GM19023 (cell line): ENCODE data around the gene LRRC61.
A peak's percentile ranks its signal among the peaks of the same experiment; 100 is the strongest.

Experiments used
- ATAC-seq: cut with Tn5 transposase; IDR thresholded peaks from one replicate; pipeline ENCODE4 v1.9.1; 2021; ENCODE audit warnings: mild to moderate bottlenecking, moderate library complexity; ENCODE audit not compliant: unreplicated experiment

Gene LRRC61

GRCh38 chr7:150346922-150347321 lies 23.8 kb downstream of the LRRC61 start:
- no peak for ATAC-seq

GRCh38 chr7:150351587-150352194 lies 28.5 kb downstream of the LRRC61 start:
- no peak for ATAC-seq

GRCh38 chr7:150355666-150356059 lies 32.5 kb downstream of the LRRC61 start:
- no peak for ATAC-seq

GRCh38 chr7:150356265-150356897 lies 33.2 kb downstream of the LRRC61 start:
- no peak for ATAC-seq

- ATAC-seq = peak; percentile 64
Measured at GRCh38 chr7:150357270-150357669, 34.1 kb downstream of the LRRC61 start.

- ATAC-seq = peak; percentile 40
Measured at GRCh38 chr7:150357771-150358427, 34.7 kb downstream of the LRRC61 start.

GRCh38 chr7:150358433-150358832 lies 35.3 kb downstream of the LRRC61 start:
- no peak for ATAC-seq

- no peak for ATAC-seq
Measured at GRCh38 chr7:150358988-150359621, 36.0 kb downstream of the LRRC61 start.

- no peak for ATAC-seq
Measured at GRCh38 chr7:150359622-150360362, 36.6 kb downstream of the LRRC61 start.

GRCh38 chr7:150360363-150361058 lies 37.4 kb downstream of the LRRC61 start:
- ATAC-seq = no peak

GRCh38 chr7:150361402-150361801 lies 38.2 kb downstream of the LRRC61 start:
- ATAC-seq = no peak

GRCh38 chr7:150361807-150362621 lies 38.9 kb downstream of the LRRC61 start:
- ATAC-seq = no peak

GRCh38 chr7:150363370-150363769 lies 40.2 kb downstream of the LRRC61 start:
- no peak for ATAC-seq

GRCh38 chr7:150363872-150364271 lies 40.7 kb downstream of the LRRC61 start:
- ATAC-seq = no peak

- ATAC-seq = no peak
Measured at GRCh38 chr7:150365194-150365593, 42.0 kb downstream of the LRRC61 start.

- ATAC-seq = no peak
Measured at GRCh38 chr7:150365673-150366398, 42.7 kb downstream of the LRRC61 start.

GRCh38 chr7:150367677-150368095 lies 44.5 kb downstream of the LRRC61 start:
- ATAC-seq = no peak

GRCh38 chr7:150368096-150368883 lies 45.1 kb downstream of the LRRC61 start, which contains the start of gene REPIN1:
Gene REPIN1, plus strand, starts transcription at chr7:150368822. Its CDS starts 890 bp downstream, at chr7:150369712.
- ATAC-seq = peak; percentile 63
